Amygdala (tissue), 56 donors: ENCODE data around the gene ANO10.
A peak's percentile ranks its signal among the peaks of the same experiment; 100 is the strongest.
"Not testable (repeated sequence)": the region's sequence is repeated elsewhere in the genome, so short reads cannot be mapped to it uniquely, and the experiment has no call there.

Experiments
- DNase-seq, 56 donors: peaks; one replicate each; lab custom pipeline; 2025; lab: John Stamatoyannopoulos, UW

The ANO10 gene

GRCh38 chr3:43632269-43632733 lies 10.5 kb upstream of the ANO10 start:
- peak in 3 of 56 donors; percentile 4 to 7 (median 6) for DNase-seq

- DNase-seq = no peak
These were observed 7.9 kb upstream of the ANO10 start for GRCh38 chr3:43629741-43630140.

GRCh38 chr3:43629257-43629656 lies 7.4 kb upstream of the ANO10 start:
- no peak for DNase-seq

- no peak for DNase-seq
These were observed 5.5 kb upstream of the ANO10 start for GRCh38 chr3:43627360-43627759.

GRCh38 chr3:43624619-43625305 lies 3.0 kb upstream of the ANO10 start:
- no peak for DNase-seq

- peak in 21 of 56 donors; percentile 6 to 53 (median 32) for DNase-seq
These were observed 768 bp downstream of the ANO10 start for GRCh38 chr3:43620831-43621655.

- DNase-seq = no peak
These were observed 2.2 kb downstream of the ANO10 start for GRCh38 chr3:43619588-43619987.

GRCh38 chr3:43618142-43618541 lies 3.7 kb downstream of the ANO10 start:
- DNase-seq = no peak

GRCh38 chr3:43616034-43616433 lies 5.8 kb downstream of the ANO10 start:
- no peak for DNase-seq

GRCh38 chr3:43615133-43615532 lies 6.7 kb downstream of the ANO10 start:
- DNase-seq = no peak

GRCh38 chr3:43613976-43614375 lies 7.8 kb downstream of the ANO10 start:
- DNase-seq = no peak

GRCh38 chr3:43612419-43612818 lies 9.4 kb downstream of the ANO10 start:
- no peak for DNase-seq

GRCh38 chr3:43609406-43609805 lies 12.4 kb downstream of the ANO10 start:
- no peak for DNase-seq

- DNase-seq = no peak
These were observed 13.1 kb downstream of the ANO10 start for GRCh38 chr3:43608751-43609150.

- DNase-seq = no peak
These were observed 15.5 kb downstream of the ANO10 start for GRCh38 chr3:43606284-43606683.

- DNase-seq = not testable (repeated sequence)
These were observed 21.9 kb downstream of the ANO10 start for GRCh38 chr3:43599959-43600358.

GRCh38 chr3:43597961-43598360 lies 23.9 kb downstream of the ANO10 start:
- DNase-seq = no peak

GRCh38 chr3:43596178-43596577 lies 25.6 kb downstream of the ANO10 start:
- not testable (repeated sequence) for DNase-seq

GRCh38 chr3:43595280-43595679 lies 26.5 kb downstream of the ANO10 start:
- not testable (repeated sequence) for DNase-seq

- not testable (repeated sequence) for DNase-seq
These were observed 28.2 kb downstream of the ANO10 start for GRCh38 chr3:43593588-43593987.

GRCh38 chr3:43591866-43592265 lies 29.9 kb downstream of the ANO10 start:
- DNase-seq = not testable (repeated sequence)

GRCh38 chr3:43587303-43587702 lies 34.5 kb downstream of the ANO10 start:
- DNase-seq = no peak
